ENCODE results near the gene SNX6. TPM values are rescaled to one million over a fixed set of nuclear protein-coding genes. Genes with fewer than 3 reads are reported as not detected.
"Not testable (repeated sequence)": the region's sequence is repeated elsewhere in the genome, so short reads cannot be mapped to it uniquely, and the experiment has no call there.

Gene SNX6
- polyA plus RNA-seq, 1 experiment = 178 TPM

GRCh38 chr14:34527591-34527990 lies 102.4 kb downstream of the SNX6 start:
- no peak overlapping the region for H3K4me3 ChIP-seq (ENCODE audit: low read depth, low read length)
- no peak overlapping the region for H3K27ac ChIP-seq (ENCODE audit: low read depth, low read length)
- no peak for DNase-seq (ENCODE audit: low read depth, low spot score)
- H3K9me3 ChIP-seq (ENCODE audit: control insufficient read depth, insufficient read depth, low read length) = no peaks in the 10 kb centered on the region
- CTCF ChIA-PET = interaction anchor here (0.8 kb wide), 1 partner anchor 8 kb away, joined by 4 read pairs; no protein-coding TSS in a partner anchor
- POLR2A ChIA-PET = interaction anchor here (0.6 kb wide), 1 partner anchor 194 kb away, joined by 6 read pairs; no protein-coding TSS in a partner anchor
- TF ChIP-seq, protein P1, sequence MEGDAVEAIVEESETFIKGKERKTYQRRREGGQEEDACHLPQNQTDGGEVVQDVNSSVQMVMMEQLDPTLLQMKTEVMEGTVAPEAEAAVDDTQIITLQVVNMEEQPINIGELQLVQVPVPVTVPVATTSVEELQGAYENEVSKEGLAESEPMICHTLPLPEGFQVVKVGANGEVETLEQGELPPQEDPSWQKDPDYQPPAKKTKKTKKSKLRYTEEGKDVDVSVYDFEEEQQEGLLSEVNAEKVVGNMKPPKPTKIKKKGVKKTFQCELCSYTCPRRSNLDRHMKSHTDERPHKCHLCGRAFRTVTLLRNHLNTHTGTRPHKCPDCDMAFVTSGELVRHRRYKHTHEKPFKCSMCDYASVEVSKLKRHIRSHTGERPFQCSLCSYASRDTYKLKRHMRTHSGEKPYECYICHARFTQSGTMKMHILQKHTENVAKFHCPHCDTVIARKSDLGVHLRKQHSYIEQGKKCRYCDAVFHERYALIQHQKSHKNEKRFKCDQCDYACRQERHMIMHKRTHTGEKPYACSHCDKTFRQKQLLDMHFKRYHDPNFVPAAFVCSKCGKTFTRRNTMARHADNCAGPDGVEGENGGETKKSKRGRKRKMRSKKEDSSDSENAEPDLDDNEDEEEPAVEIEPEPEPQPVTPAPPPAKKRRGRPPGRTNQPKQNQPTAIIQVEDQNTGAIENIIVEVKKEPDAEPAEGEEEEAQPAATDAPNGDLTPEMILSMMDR (IDR thresholded peaks at IDR 0.05; ENCODE audit: low read depth, low read length) = no peak
- H3K27me3 ChIP-seq (ENCODE audit: control insufficient read depth, insufficient read depth, low read length) = no peaks in the 10 kb centered on the region

DNA sequence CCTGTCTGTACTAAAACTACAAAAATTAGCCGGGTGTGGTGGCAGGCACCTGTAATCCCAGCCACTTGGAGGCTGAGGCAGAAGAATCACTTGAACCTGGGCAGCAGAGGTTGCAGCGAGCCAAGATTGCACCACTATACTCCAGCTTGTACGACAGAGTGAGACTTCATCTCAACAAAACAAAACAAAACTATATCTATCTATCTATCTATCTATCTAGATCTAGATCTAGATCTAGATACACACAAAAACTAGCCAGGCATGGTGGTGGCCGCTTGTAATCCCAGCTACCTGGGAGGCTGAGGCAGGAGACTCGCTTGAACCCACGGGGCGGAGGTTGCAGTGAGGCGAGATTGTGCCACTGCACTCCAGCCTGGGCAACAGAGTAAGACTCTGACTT lies 105.7 kb downstream of the SNX6 start:
- H3K27ac ChIP-seq (ENCODE audit: low read depth, low read length); H3K4me3 ChIP-seq (ENCODE audit: low read depth, low read length); DNase-seq (ENCODE audit: low read depth, low spot score); H3K27me3 ChIP-seq (ENCODE audit: control insufficient read depth, insufficient read depth, low read length); H3K9me3 ChIP-seq (ENCODE audit: control insufficient read depth, insufficient read depth, low read length); CTCF ChIA-PET; POLR2A ChIA-PET: not testable (repeated sequence)

DNA sequence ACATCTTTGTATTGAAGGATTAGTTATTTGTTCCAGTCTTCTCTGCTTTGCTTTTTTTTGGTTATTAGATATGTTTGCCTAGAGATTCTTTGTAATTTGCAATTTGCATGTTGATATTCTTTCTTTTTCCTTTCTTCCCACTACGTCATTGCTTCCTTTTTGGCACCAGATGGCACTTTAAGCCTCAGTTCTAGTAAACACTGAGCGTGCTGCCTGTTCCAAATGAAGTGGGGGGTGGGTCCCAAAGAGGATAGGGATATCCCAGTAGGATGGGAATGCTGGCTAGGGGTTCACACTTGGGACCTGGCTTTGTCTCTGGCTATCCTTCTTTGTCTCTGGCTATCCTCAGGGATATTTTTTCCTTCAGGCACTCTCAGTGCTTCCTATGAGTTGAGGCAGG lies 107.5 kb downstream of the SNX6 start:
- Histone ChIP-seq H3K9me3 (ENCODE audit: control insufficient read depth, insufficient read depth, low read length) (no peaks in the 10 kb centered on the region), H3K4me3 (ENCODE audit: low read depth, low read length) (no peak overlapping the region), H3K27ac (ENCODE audit: low read depth, low read length) (no peak overlapping the region), H3K27me3 (ENCODE audit: control insufficient read depth, insufficient read depth, low read length) (no peaks in the 10 kb centered on the region)
- POLR2A ChIA-PET = no interaction called here
- CTCF ChIA-PET = no interaction called here
- TF ChIP-seq, protein P1 (IDR thresholded peaks at IDR 0.05; ENCODE audit: low read depth, low read length) = no peak
- DNase-seq (ENCODE audit: low read depth, low spot score) = no peak

DNA sequence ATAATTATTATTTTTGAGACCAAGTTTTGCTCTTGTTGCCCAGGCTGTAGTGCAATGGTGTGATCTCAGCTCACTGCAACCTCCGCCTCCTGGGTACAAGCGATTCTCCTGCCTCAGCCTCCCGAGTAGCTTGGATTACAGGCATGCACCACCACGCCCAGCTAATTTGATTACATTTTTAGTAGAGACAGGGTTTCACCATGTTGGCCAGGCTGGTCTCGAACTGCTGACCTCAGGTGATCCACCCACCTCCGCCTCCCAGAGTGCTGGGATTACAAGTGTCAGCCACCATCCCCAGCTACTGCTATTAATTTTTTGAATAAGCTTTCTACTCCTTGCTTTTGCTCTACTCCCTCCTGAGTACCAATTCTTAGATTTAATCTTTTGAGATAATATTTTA lies 108.9 kb downstream of the SNX6 start:
- POLR2A ChIA-PET = interaction anchor here (0.8 kb wide), 1 partner anchor 73 kb away, joined by 5 read pairs; no protein-coding TSS in a partner anchor
- H3K27me3 ChIP-seq (ENCODE audit: control insufficient read depth, insufficient read depth, low read length); CTCF ChIA-PET: not testable (repeated sequence)

GRCh38 chr14:34520304-34520970 lies 109.5 kb downstream of the SNX6 start:
- not testable (repeated sequence) for H3K27ac ChIP-seq (ENCODE audit: low read depth, low read length); DNase-seq (ENCODE audit: low read depth, low spot score); H3K4me3 ChIP-seq (ENCODE audit: low read depth, low read length); H3K9me3 ChIP-seq (ENCODE audit: control insufficient read depth, insufficient read depth, low read length); H3K27me3 ChIP-seq (ENCODE audit: control insufficient read depth, insufficient read depth, low read length)
- ChIA-PET POLR2A (interaction anchor here (0.6 to 0.8 kb wide), 2 partner anchors 14 to 73 kb away, joined by 5 to 6 read pairs; no protein-coding TSS in a partner anchor), CTCF (interaction anchor here (0.6 kb wide), 1 partner anchor 26 kb away, joined by 3 read pairs; no protein-coding TSS in a partner anchor)

More for the DNA sequence above, 108.9 kb downstream of the SNX6 start:
- H3K4me3 ChIP-seq (ENCODE audit: low read depth, low read length); DNase-seq (ENCODE audit: low read depth, low spot score); H3K9me3 ChIP-seq (ENCODE audit: control insufficient read depth, insufficient read depth, low read length); H3K27ac ChIP-seq (ENCODE audit: low read depth, low read length): not testable (repeated sequence)

Small RNA genes lying within 50 kb of the gene (small RNA-seq; reads per million reads assigned to genes)
- gene RNU1-27P (ENCODE audit: insufficient read length, low read depth) = not detected
- gene RNU1-28P (ENCODE audit: insufficient read length, low read depth) = not detected
- not detected for gene RNU6-1261P (ENCODE audit: insufficient read length, low read depth)

Other genes with a start within 250 kb of the SNX6 start
- gene SPTSSA, start 167.9 kb downstream of the SNX6 start, polyA plus RNA-seq (2011; rRNA removed) = 21.9 and 32.5 TPM in 2 replicates
- gene EAPP, start 90.4 kb downstream of the SNX6 start, polyA plus RNA-seq (2011; rRNA removed) = 47.9 and 66.8 TPM in 2 replicates
- gene CFL2, start 84.4 kb upstream of the SNX6 start, polyA plus RNA-seq (2011; rRNA removed) = 163 and 229 TPM in 2 replicates
- gene BAZ1A, start 245.2 kb upstream of the SNX6 start, polyA plus RNA-seq (2011; rRNA removed) = 22.6 and 31.5 TPM in 2 replicates

Measured in AG04450 (cell line).